ENCODE measurements around the gene RBM22.

Gene RBM22

GRCh38 chr5:150672237-150672883, 28.5 kb downstream of the RBM22 start:
- no peak for DNase-seq

DNA sequence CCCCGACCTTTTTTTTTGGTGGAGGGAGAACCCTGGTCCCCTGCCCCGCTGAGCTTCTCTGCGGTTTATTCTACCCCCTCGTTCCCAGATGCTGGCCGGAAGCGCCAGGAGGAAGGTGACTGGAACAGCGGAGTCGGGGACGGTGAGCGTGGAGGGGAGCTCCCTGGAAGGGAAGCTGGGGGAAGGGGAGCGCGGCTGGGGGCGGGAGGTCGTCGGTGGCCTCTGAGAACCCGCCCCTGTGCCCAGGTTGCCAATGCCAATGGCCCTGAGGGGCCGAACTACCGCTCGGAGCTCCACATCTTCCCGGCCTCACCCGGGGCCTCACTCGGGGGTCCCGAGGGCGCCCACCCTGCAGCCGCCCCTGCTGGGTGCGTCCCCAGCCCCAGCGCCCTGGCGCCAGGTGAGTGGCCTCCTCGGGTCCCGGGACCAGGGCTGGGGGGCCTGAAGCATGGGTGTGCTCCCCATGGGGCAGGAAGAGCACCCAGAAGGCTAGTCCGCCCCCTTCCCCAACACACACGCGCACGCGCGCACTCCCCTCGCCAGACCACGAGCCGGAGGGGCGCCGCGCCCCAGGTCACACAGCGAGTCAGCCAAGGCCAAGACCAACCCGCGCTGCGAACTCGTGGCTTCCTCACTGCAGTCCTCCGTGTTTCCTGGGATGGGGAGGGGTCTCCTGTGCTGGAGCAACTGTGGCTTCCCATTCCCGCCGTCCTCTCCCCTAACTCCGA, 29.2 kb downstream of the RBM22 start:
- no peak for DNase-seq

DNA sequence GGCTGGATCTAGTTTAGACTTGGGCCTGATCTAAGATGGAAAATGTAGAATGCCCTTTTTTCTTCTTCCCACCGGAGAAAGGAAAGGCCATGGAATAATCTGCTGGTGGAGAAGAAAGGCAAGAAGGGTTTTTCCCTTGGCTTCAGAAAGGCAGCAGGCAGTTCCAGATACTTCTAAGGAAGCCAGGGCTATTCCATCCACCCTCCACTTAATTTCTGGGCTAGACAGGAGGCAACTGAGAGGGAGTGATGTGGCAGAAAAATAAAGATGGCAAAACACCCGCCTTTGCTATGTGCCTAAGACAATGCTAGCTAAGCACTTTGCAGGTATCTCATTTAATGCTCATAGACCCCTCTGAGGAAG, 29.9 kb downstream of the RBM22 start:
- DNase-seq: no peak

DNA sequence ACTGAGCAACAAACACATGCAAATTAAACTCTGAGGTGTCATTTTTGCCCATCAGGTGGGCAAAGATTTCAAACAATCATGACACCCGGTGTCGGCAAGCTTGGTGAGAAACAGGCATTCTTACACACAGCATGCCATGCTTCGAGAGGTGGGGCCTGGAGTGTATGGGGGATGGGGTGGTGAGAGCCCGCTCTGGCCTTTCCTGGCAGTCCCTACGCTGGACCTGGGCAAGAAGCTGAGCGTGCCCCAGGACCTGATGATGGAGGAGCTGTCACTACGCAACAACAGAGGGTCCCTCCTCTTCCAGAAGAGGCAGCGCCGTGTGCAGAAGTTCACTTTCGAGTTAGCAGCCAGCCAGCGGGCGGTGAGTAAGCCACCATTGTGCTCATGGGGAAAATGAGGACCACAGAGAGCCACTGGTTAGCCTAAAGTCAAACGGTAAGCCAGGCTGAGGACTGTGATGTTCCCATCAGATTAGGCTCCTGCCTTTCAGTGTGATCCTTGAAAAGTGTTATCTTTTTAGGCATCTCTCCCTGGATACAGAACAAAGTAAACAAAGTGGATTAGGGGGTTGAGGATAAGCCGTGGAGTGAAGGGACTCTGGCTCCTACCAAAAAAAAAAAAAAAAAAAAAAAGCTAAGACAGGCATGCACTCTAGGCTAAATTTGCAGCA, 30.5 kb downstream of the RBM22 start:
- no peak for DNase-seq

- DNase-seq: no peak
Measured at GRCh38 chr5:150665044-150665443, 35.8 kb downstream of the RBM22 start.

GRCh38 chr5:150663936-150664335, 36.9 kb downstream of the RBM22 start:
- DNase-seq: no peak

DNA sequence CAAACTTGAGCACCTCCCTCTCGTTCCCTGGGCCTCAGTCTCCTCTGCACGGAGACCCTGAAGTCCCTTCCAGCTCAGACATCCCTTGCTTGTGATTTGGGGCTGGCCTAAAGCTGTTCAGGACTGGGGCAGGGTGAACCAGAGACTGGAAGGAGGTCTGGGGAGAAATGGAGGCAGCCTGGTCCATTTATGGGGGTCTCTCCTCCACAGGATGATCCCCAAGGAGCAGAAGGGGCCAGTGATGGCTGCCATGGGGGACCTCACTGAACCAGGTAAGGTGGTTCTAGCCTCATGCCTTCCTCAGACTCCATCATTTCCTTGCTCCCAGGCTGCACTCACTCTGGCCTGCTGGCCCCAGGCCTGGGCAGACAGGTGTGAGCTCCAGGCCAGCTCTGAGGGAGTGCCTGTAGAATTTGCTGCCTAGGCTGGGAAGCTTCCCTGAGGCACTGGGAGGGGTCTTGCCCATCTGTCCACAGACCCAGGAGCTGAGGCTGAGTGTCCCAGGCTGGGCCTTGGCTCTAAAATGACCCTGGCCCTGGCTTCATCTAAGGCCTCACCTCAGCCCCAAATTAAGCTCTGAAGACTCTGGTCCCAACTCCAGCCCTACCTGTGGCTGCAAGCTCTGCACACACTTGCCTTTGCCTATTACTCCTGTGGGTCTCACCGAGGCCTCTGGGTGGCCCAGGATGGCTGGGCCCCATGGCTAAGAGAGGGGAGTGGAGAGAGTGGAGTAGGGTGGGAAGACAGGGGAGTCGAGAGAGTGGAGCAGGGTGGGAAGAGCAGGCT, 37.9 kb downstream of the RBM22 start:
- no peak for DNase-seq

- no peak for DNase-seq
Measured at GRCh38 chr5:150661821-150662596, 38.9 kb downstream of the RBM22 start.

- no peak for DNase-seq
Measured at GRCh38 chr5:150661086-150661485, 39.8 kb downstream of the RBM22 start, which contains the start of gene MYOZ3. Gene MYOZ3, plus strand, starts transcription at chr5:150661251. Its CDS starts 1,691 bp downstream, at chr5:150662942.

- DNase-seq: no peak
Measured at GRCh38 chr5:150660108-150660831, 40.6 kb downstream of the RBM22 start.

DNA sequence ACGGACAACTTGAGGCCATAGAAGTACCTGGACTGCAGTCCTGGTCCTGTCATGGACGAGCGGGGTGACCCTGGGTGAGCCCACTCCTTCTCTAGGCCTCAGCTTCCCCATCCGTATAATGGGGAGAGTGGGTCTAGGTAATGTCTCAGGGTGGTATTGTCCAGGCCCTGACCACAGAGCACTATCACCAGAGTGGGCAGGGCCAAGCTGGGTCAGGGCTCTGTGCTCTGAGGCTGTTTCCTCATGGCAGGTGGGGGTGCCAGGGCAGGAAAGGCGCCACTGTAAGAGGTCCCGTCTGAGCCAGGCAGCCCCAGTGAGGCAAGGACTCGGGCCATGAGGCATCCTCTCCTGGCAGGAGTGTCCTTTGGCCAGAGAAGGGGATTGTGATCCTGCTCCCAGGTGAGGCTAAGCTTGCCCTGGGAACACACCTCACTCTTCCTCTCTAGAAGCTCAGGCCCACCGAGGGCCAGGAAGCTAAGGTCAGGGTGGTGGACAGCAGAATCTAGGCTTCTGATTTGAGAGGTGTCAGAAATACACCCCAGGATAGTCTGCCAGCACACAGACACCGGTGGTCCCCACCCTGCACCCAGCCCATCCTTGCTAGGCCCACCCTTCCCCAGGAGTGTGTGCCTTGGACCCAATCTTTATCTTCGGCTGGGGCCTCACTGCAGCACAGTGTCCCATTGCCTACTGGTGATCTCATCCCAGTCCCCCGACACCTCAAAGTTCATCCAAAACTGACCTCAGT, 41.3 kb downstream of the RBM22 start:
- no peak for DNase-seq

- no peak for DNase-seq
Measured at GRCh38 chr5:150658699-150659265, 42.1 kb downstream of the RBM22 start.

- no peak for DNase-seq
Measured at GRCh38 chr5:150658121-150658520, 42.7 kb downstream of the RBM22 start.

GRCh38 chr5:150656191-150657132, 44.4 kb downstream of the RBM22 start:
- peak; percentile 79 for DNase-seq

DNA sequence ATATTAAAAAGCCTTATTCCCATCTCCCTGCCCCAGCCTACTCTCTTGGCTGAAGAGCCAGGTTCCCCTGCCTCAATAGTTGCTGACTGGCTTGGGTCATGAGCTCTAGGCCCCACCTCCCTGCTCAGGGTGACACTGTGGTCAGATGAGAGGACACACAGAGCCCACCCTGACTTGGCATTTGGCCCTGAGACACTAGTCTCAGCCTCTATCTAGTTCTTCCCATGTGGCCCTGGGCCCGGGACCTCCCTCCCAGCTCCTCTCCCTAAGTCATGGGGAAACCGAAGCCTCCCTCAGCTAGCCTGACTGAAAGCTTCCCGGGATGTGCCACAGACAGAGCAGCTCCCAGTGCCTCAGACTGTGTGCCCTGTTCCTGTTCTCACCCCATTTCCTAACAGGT, 45.6 kb downstream of the RBM22 start:
- no peak for DNase-seq

DNA sequence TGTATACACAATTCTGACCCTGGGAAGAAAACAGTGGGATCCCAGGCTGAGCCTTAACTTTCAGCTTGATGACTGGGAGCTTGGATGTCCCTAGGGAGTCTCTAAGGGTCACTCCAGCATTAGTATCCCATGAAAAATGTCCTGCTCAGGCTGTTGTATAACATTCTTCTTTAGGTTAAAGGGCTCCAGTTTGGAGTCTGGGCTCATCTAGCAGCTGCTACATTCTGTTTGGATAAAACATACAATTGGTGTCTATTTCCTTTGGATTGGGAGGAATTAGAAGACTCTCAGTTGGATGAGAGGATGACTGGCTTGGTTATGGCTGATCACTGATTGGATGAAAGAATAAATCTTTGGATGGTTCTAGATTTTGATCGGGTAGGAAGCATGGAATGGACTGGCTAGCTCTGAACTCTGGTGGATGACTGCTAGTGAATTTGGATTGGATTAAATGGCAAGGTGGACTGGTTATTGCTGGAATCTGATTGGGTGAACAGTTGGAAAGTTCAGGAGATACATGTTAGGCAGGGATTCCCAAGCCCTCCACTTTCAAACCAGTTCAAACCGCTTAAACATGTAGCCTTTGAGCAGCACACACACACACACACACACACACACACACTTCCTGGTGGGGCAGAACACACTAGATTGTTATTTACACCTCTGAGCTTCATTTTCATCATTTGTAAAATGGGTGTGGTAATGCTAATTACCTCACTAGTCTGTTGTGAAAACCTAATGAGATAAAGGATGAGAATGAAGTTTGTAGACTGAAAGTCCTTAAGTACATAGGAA, 46.9 kb downstream of the RBM22 start:
- DNase-seq: no peak

GRCh38 chr5:150653145-150653761, 47.6 kb downstream of the RBM22 start:
- no peak for DNase-seq
